ENCODE results near the gene ZNF335. TPM values are rescaled to one million over a fixed set of nuclear protein-coding genes. Genes with fewer than 3 reads are reported as not detected.

The ZNF335 gene
- total and polyA plus RNA-seq, 2 of the 13 experiments (the other 11 are each of a cell fraction or from before 2014, with no cell fraction given): 9.7 to 13.7 TPM

GRCh38 chr20:45987108-45987780, 15.2 kb upstream of the ZNF335 start (continued):
- TF ChIP-seq CAMTA2 (CRISPR knock-in tag; IDR thresholded peaks at IDR 0.05; ENCODE audit: borderline replicate concordance): no peak
- TF ChIP-seq SETDB1 (CRISPR knock-in tag; IDR thresholded peaks at IDR 0.05; ENCODE audit: borderline replicate concordance): no peak
- no peak for TF ChIP-seq FOXP1 (IDR thresholded peaks at IDR 0.05)
- no peak for TF ChIP-seq FOXP1 (CRISPR knock-in tag; IDR thresholded peaks at IDR 0.05)
- no peak for TF ChIP-seq ZNF703 (CRISPR knock-in tag; IDR thresholded peaks at IDR 0.05; ENCODE audit: borderline replicate concordance)
- TF ChIP-seq HMGXB3 (CRISPR knock-in tag; IDR thresholded peaks at IDR 0.05; ENCODE audit: borderline replicate concordance): no peak
- TF ChIP-seq XRCC5 (optimal IDR thresholded peaks at IDR 0.05; ENCODE audit: low read length): peak; percentile 98
- TF ChIP-seq ZSCAN29 (CRISPR knock-in tag; conservative IDR thresholded peaks at IDR 0.05): no peak
- TF ChIP-seq YEATS2 (CRISPR knock-in tag; IDR thresholded peaks at IDR 0.05; ENCODE audit: borderline replicate concordance): no peak
- TF ChIP-seq ZNF614 (CRISPR knock-in tag; IDR thresholded peaks at IDR 0.05; ENCODE audit: borderline replicate concordance): 0 out of 2 replicates have a peak, but pooled peaks have one; percentile 29
- no peak for TF ChIP-seq ZNF512B (CRISPR knock-in tag; IDR thresholded peaks at IDR 0.05; ENCODE audit: borderline replicate concordance)
- peak; percentile 40; the same call in 1 of the 2 replicates for TF ChIP-seq ZNF362 (CRISPR knock-in tag; IDR thresholded peaks at IDR 0.05; ENCODE audit: borderline replicate concordance)
- TF ChIP-seq RAD21 (CRISPR knock-in tag; IDR thresholded peaks at IDR 0.05): peak; percentile 80
- 0 out of 2 replicates have a peak, but pooled peaks have one; percentile 29 for TF ChIP-seq HOMEZ (CRISPR knock-in tag; IDR thresholded peaks at IDR 0.05; ENCODE audit: low read depth)
- TF ChIP-seq ZNF616 (CRISPR knock-in tag; IDR thresholded peaks at IDR 0.05; ENCODE audit: low read depth): 0 out of 2 replicates have a peak, but pooled peaks have one; percentile 21
- TF ChIP-seq REPIN1 (CRISPR knock-in tag; IDR thresholded peaks at IDR 0.05; ENCODE audit: borderline replicate concordance, low read depth): no peak
- no peak for TF ChIP-seq GTF2F1 (IDR thresholded peaks at IDR 0.05; ENCODE audit: low read length)
- TF ChIP-seq HNRNPLL (IDR thresholded peaks at IDR 0.05; ENCODE audit: low read depth, low read length, poor library complexity, severe bottlenecking): no peak
- TF ChIP-seq ERF (CRISPR knock-in tag; IDR thresholded peaks at IDR 0.05): 0 out of 2 replicates have a peak, but pooled peaks have one; percentile 43
- TF ChIP-seq ZNF501 (CRISPR knock-in tag; IDR thresholded peaks at IDR 0.05): no peak

All from HepG2 (cell line).